Measurements from ENCODE around the gene PLPP6.

- no peak for TF ChIP-seq CTCF (IDR thresholded peaks at IDR 0.05)
- TF ChIP-seq EZH2 (IDR thresholded peaks at IDR 0.05; ENCODE audit: borderline replicate concordance, insufficient read depth, low read depth, low read length, poor library complexity, severe bottlenecking) = no peak
These were observed 45.0 kb downstream of the PLPP6 start for GRCh38 chr9:4706971-4707622.

Data from B cell (primary cell).